ENCODE results near the gene JMJD7.

The JMJD7 gene

GRCh38 chr15:41872166-41872747, 44.4 kb downstream of the JMJD7 start:
- Histone ChIP-seq H3F3A (ENCODE audit: insufficient read depth, low read length) (no peaks in the 10 kb centered on the region), H3K36me3 (ENCODE audit: insufficient read depth, low read length) (no peaks in the 10 kb centered on the region), H3K4me3 (ENCODE audit: low read depth, low read length, poor library complexity, severe bottlenecking) (no peak overlapping the region), H2AFZ (ENCODE audit: low read length) (no peak overlapping the region), H3K79me2 (ENCODE audit: insufficient read depth, low read length) (no peaks in the 10 kb centered on the region), H3K9me2 (ENCODE audit: low read depth, low read length) (no peaks in the 10 kb centered on the region), H3K9me3 (ENCODE audit: low read length) (no peaks in the 10 kb centered on the region), H3K9ac (ENCODE audit: low read length) (no peak overlapping the region), H3K4me1 (ENCODE audit: insufficient read depth, low read length, severe bottlenecking) (no peaks in the 10 kb centered on the region), H4K20me1 (ENCODE audit: insufficient read depth, low read length) (no peaks in the 10 kb centered on the region), H3K27ac (ENCODE audit: low read depth, low read length, poor library complexity, severe bottlenecking) (no peak overlapping the region), H3K27me3 (ENCODE audit: insufficient read depth, low read length) (peaks cover under 1% of the 10 kb centered on the region; the same call in 1 of the 2 replicates), H3K4me2 (ENCODE audit: low read length) (no peak overlapping the region)
- TF ChIP-seq EZH2 (IDR thresholded peaks at IDR 0.05; ENCODE audit: borderline replicate concordance, low read length), result no peak
- no peak for TF ChIP-seq CTCF (IDR thresholded peaks at IDR 0.05; ENCODE audit: low read length)

- no peak overlapping the region for H3K9ac ChIP-seq (ENCODE audit: low read length)
- no peaks in the 10 kb centered on the region for H3K9me2 ChIP-seq (ENCODE audit: low read depth, low read length)
These were observed 45.8 kb downstream of the JMJD7 start for GRCh38 chr15:41873711-41874110.

GRCh38 chr15:41874736-41875135, 46.8 kb downstream of the JMJD7 start:
- no peak overlapping the region for H3K27ac ChIP-seq (ENCODE audit: low read depth, low read length, poor library complexity, severe bottlenecking)
- no peaks in the 10 kb centered on the region for H4K20me1 ChIP-seq (ENCODE audit: insufficient read depth, low read length)
- no peaks in the 10 kb centered on the region for H3K9me3 ChIP-seq (ENCODE audit: low read length)
- H3F3A ChIP-seq (ENCODE audit: insufficient read depth, low read length), result no peaks in the 10 kb centered on the region
- no peaks in the 10 kb centered on the region for H3K79me2 ChIP-seq (ENCODE audit: insufficient read depth, low read length)
- H3K4me1 ChIP-seq (ENCODE audit: insufficient read depth, low read length, severe bottlenecking), result no peaks in the 10 kb centered on the region
- H3K9ac ChIP-seq (ENCODE audit: low read length), result no peak overlapping the region
- H2AFZ ChIP-seq (ENCODE audit: low read length), result no peak overlapping the region
- no peaks in the 10 kb centered on the region for H3K9me2 ChIP-seq (ENCODE audit: low read depth, low read length)
- no peak for TF ChIP-seq EZH2 (IDR thresholded peaks at IDR 0.05; ENCODE audit: borderline replicate concordance, low read length)
- TF ChIP-seq CTCF (IDR thresholded peaks at IDR 0.05; ENCODE audit: low read length), result no peak
- H3K27me3 ChIP-seq (ENCODE audit: insufficient read depth, low read length), result peaks cover 7% of the 10 kb centered on the region
- H3K36me3 ChIP-seq (ENCODE audit: insufficient read depth, low read length), result no peaks in the 10 kb centered on the region
- no peak overlapping the region for H3K4me2 ChIP-seq (ENCODE audit: low read length)
- no peak overlapping the region for H3K4me3 ChIP-seq (ENCODE audit: low read depth, low read length, poor library complexity, severe bottlenecking)

More at GRCh38 chr15:41873711-41874110, 45.8 kb downstream of the JMJD7 start:
- Histone ChIP-seq H3K4me3 (ENCODE audit: low read depth, low read length, poor library complexity, severe bottlenecking) (no peak overlapping the region), H3K9me3 (ENCODE audit: low read length) (no peaks in the 10 kb centered on the region), H3F3A (ENCODE audit: insufficient read depth, low read length) (no peaks in the 10 kb centered on the region), H2AFZ (ENCODE audit: low read length) (no peak overlapping the region), H3K4me1 (ENCODE audit: insufficient read depth, low read length, severe bottlenecking) (no peaks in the 10 kb centered on the region), H3K79me2 (ENCODE audit: insufficient read depth, low read length) (no peaks in the 10 kb centered on the region), H3K4me2 (ENCODE audit: low read length) (no peak overlapping the region), H3K27ac (ENCODE audit: low read depth, low read length, poor library complexity, severe bottlenecking) (no peak overlapping the region), H4K20me1 (ENCODE audit: insufficient read depth, low read length) (no peaks in the 10 kb centered on the region), H3K27me3 (ENCODE audit: insufficient read depth, low read length) (peaks cover 7% of the 10 kb centered on the region), H3K36me3 (ENCODE audit: insufficient read depth, low read length) (no peaks in the 10 kb centered on the region)
- TF ChIP-seq EZH2 (IDR thresholded peaks at IDR 0.05; ENCODE audit: borderline replicate concordance, low read length) (no peak), CTCF (IDR thresholded peaks at IDR 0.05; ENCODE audit: low read length) (no peak)
